HG03025 (cell line): ENCODE data around the gene FILIP1L.

Experiments used
- ATAC-seq: cut with Tn5 transposase; IDR thresholded peaks from one replicate; pipeline ENCODE4 v1.9.1; 2021; ENCODE audit warnings: mild to moderate bottlenecking, moderate library complexity; ENCODE audit not compliant: unreplicated experiment, low FRiP score

The FILIP1L gene

GRCh38 chr3:99934975-99935797 is 179.1 kb downstream of the FILIP1L start:
- no peak for ATAC-seq

- no peak for ATAC-seq
These were observed 180.1 kb downstream of the FILIP1L start for GRCh38 chr3:99933971-99934750.

- no peak for ATAC-seq
These were observed 183.2 kb downstream of the FILIP1L start for GRCh38 chr3:99931059-99931458.

- ATAC-seq: no peak
These were observed 184.6 kb downstream of the FILIP1L start for GRCh38 chr3:99929745-99930139.

- ATAC-seq: no peak
These were observed 185.2 kb downstream of the FILIP1L start for GRCh38 chr3:99928771-99929744.

GRCh38 chr3:99927671-99928457 is 186.4 kb downstream of the FILIP1L start:
- no peak for ATAC-seq

- ATAC-seq: no peak
These were observed 188.6 kb downstream of the FILIP1L start for GRCh38 chr3:99925584-99926230.

- ATAC-seq: no peak
These were observed 190.4 kb downstream of the FILIP1L start for GRCh38 chr3:99923873-99924272.

- ATAC-seq: no peak
These were observed 192.3 kb downstream of the FILIP1L start for GRCh38 chr3:99921986-99922385.

GRCh38 chr3:99921377-99921695 is 193.0 kb downstream of the FILIP1L start:
- no peak for ATAC-seq

GRCh38 chr3:99920481-99921376 is 193.6 kb downstream of the FILIP1L start:
- no peak for ATAC-seq

- ATAC-seq: no peak
These were observed 194.6 kb downstream of the FILIP1L start for GRCh38 chr3:99919694-99920093.

GRCh38 chr3:99918715-99919114 is 195.6 kb downstream of the FILIP1L start:
- ATAC-seq: no peak

- no peak for ATAC-seq
These were observed 198.3 kb downstream of the FILIP1L start for GRCh38 chr3:99915906-99916432.

- no peak for ATAC-seq
These were observed 202.9 kb downstream of the FILIP1L start for GRCh38 chr3:99911433-99911832.

GRCh38 chr3:99910752-99911290 is 203.5 kb downstream of the FILIP1L start:
- no peak for ATAC-seq

- no peak for ATAC-seq
These were observed 204.4 kb downstream of the FILIP1L start for GRCh38 chr3:99909714-99910495.
